OCI-LY7 (cell line): ENCODE measurements around the gene CASKIN1. TPM values are rescaled to one million over a fixed set of nuclear protein-coding genes. Genes with fewer than 3 reads are reported as not detected.

Source experiments
- BruUV-seq: library from RNA; stranded (reverse); fragments of 400-500 nt; replicated peaks from 2 replicates; lab custom pipeline; 2021; lab: Mats Ljungman, UMichigan
- CTCF ChIA-PET: fragments of 300-600 bp; sonication (Branson Sonifier 250); formaldehyde crosslinking; loops from one replicate; lab custom pipeline; 2022; ENCODE audit warnings: antibody characterized with exemption; ENCODE audit not compliant: unreplicated experiment; lab: Charles Lee
- POLR2A ChIA-PET: fragments of 300-600 bp; sonication (Branson Sonifier 250); formaldehyde crosslinking; loops from one replicate; lab custom pipeline; 2022; ENCODE audit warnings: antibody characterized with exemption; lab: Charles Lee
- DNase-seq: peaks from one replicate; pipeline ENCODE4 v3.0.0-alpha.2; 2015; ENCODE audit warnings: low spot score
- H2AFZ ChIP-seq: fragments of 200-600 bp; sonication (generic), shearing (Covaris generic); 2 replicates; pipeline ENCODE4 v1.6.1; 2014; ENCODE audit warnings: mild to moderate bottlenecking, antibody characterized with exemption, low read length, moderate library complexity
- H3K27ac ChIP-seq: fragments of 200-600 bp; sonication (generic); 2 replicates; pipeline ENCODE4 v1.5.1; 2014; ENCODE audit warnings: mixed run types, low read depth, mild to moderate bottlenecking, moderate library complexity, low read length, inconsistent platforms; ENCODE audit not compliant: poor library complexity, severe bottlenecking
- H3K36me3 ChIP-seq: fragments of 200-600 bp; sonication (generic); 2 replicates; pipeline ENCODE4 v1.6.1; 2014; ENCODE audit warnings: mild to moderate bottlenecking, antibody characterized with exemption, low read length, moderate library complexity, mixed read lengths; ENCODE audit not compliant: insufficient read depth
- H3K4me1 ChIP-seq: fragments of 200-600 bp; sonication (generic); 2 replicates; pipeline ENCODE4 v1.5.1; 2014; ENCODE audit warnings: mild to moderate bottlenecking, low read length; ENCODE audit not compliant: insufficient read depth, poor library complexity, severe bottlenecking
- H3K4me2 ChIP-seq: fragments of 200-600 bp; sonication (generic); 2 replicates; pipeline ENCODE4 v1.6.1; 2014; ENCODE audit warnings: mild to moderate bottlenecking, low read length
- H3K4me3 ChIP-seq: fragments of 200-600 bp; sonication (generic); 2 replicates; pipeline ENCODE4 v1.5.1; 2014; ENCODE audit warnings: mild to moderate bottlenecking, low read depth, low read length; ENCODE audit not compliant: poor library complexity, severe bottlenecking
- H3K79me2 ChIP-seq: fragments of 200-600 bp; sonication (generic); 2 replicates; pipeline ENCODE4 v1.6.1; 2016; ENCODE audit warnings: low read depth, mild to moderate bottlenecking, low read length, moderate library complexity, mixed read lengths; ENCODE audit not compliant: insufficient read depth
- H3K9me2 ChIP-seq: fragments of 200-600 bp; sonication (generic); 2 replicates; pipeline ENCODE4 v1.6.1; 2016; ENCODE audit warnings: mild to moderate bottlenecking, low read length, mixed read lengths; ENCODE audit not compliant: insufficient read depth
- H3K9me3 ChIP-seq: fragments of 200-600 bp; sonication (generic); 2 replicates; pipeline ENCODE4 v1.6.1; 2014; ENCODE audit warnings: mild to moderate bottlenecking, mixed run types, low read length, mixed read lengths
- H4K20me1 ChIP-seq: fragments of 200-600 bp; sonication (generic); 2 replicates; pipeline ENCODE4 v1.6.1; 2014; ENCODE audit warnings: mild to moderate bottlenecking, antibody characterized with exemption, low read length, moderate library complexity, mixed read lengths; ENCODE audit not compliant: insufficient read depth
- EZH2phosphoT487 ChIP-seq: fragments of 200-600 bp; sonication (generic); IDR thresholded peaks from 2 replicates; pipeline ENCODE4 v1.6.1; 2018; ENCODE audit warnings: low read depth, borderline replicate concordance, mild to moderate bottlenecking, mixed run types, antibody characterized with exemption, low read length, moderate library complexity, mixed read lengths
- intact Hi-C: fragments of 100-400 bp; cut with micrococcal nuclease; formaldehyde crosslinking; loops from one replicate; pipeline ENCODE4 v1.10.0; 2022; ENCODE audit not compliant: unreplicated experiment
- total RNA-seq, 2 experiments: library from RNA; depleted of rRNA in 1 of 2; stranded (reverse); fragments of >200 nt in 1 of 2; shearing (Covaris generic) in 1 of 2; gene quantifications; 2 replicates each; pipeline ENCODE4 v1.2.3, GENCODE V29; 2014 to 2022
- TF ChIP-seq, protein P1 (sequence below): fragments of 200-600 bp; sonication (generic); conservative IDR thresholded peaks from 2 replicates; pipeline ENCODE4 v1.5.1; 2014; ENCODE audit warnings: mild to moderate bottlenecking, antibody characterized with exemption, low read length, moderate library complexity, mixed read lengths

CASKIN1 gene
- total RNA-seq, 2 experiments from 2014 or later, result 0.06 to 0.09 TPM

DNA sequence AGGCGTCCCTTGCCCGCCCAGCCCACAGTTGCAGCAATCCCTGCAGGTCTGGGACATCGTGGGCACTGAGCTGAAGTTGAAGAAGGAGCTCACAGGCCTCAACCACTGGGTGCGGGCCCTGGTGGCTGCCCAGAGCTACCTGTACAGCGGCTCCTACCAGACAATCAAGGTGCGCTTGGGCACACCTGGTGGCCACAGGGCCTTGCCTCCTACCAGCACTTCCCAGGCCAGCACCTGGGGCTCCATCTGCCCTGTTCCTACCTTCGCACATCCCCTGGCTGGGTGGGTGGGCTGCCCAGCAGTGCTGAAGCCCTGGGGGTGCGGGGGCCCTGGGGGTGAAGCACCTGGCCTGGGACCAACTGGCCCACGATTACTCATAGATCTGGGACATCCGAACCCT lies 21.0 kb downstream of the CASKIN1 start:
- Histone ChIP-seq H3K79me2 (no peaks in the 10 kb centered on the region), H2AFZ (no peak overlapping the region), H3K4me2 (no peak overlapping the region), H3K4me3 (no peak overlapping the region), H3K27ac (no peak overlapping the region), H3K4me1 (no peaks in the 10 kb centered on the region), H4K20me1 (no peaks in the 10 kb centered on the region), H3K9me3 (no peaks in the 10 kb centered on the region), H3K9me2 (no peaks in the 10 kb centered on the region), H3K36me3 (peaks cover 60% of the 10 kb centered on the region)
- no peak for TF ChIP-seq EZH2phosphoT487
- TF ChIP-seq, protein P1, sequence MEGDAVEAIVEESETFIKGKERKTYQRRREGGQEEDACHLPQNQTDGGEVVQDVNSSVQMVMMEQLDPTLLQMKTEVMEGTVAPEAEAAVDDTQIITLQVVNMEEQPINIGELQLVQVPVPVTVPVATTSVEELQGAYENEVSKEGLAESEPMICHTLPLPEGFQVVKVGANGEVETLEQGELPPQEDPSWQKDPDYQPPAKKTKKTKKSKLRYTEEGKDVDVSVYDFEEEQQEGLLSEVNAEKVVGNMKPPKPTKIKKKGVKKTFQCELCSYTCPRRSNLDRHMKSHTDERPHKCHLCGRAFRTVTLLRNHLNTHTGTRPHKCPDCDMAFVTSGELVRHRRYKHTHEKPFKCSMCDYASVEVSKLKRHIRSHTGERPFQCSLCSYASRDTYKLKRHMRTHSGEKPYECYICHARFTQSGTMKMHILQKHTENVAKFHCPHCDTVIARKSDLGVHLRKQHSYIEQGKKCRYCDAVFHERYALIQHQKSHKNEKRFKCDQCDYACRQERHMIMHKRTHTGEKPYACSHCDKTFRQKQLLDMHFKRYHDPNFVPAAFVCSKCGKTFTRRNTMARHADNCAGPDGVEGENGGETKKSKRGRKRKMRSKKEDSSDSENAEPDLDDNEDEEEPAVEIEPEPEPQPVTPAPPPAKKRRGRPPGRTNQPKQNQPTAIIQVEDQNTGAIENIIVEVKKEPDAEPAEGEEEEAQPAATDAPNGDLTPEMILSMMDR, result no peak
- DNase-seq, result no peak
- BruUV-seq, result no TSS peak
- ChIA-PET POLR2A (no interaction called here), CTCF (no interaction called here)
- intact Hi-C loops, result no loop called here

- Histone ChIP-seq H3K9me2 (no peaks in the 10 kb centered on the region), H4K20me1 (no peaks in the 10 kb centered on the region), H3K9me3 (no peaks in the 10 kb centered on the region), H3K4me2 (no peak overlapping the region), H3K4me3 (no peak overlapping the region), H3K4me1 (no peaks in the 10 kb centered on the region), H3K79me2 (no peaks in the 10 kb centered on the region), H3K36me3 (peaks cover 60% of the 10 kb centered on the region), H2AFZ (no peak overlapping the region), H3K27ac (no peak overlapping the region)
- no peak for TF ChIP-seq EZH2phosphoT487
- TF ChIP-seq, protein P1, result no peak
- intact Hi-C loops, result no loop called here
- BruUV-seq, result no TSS peak
- ChIA-PET CTCF (no interaction called here), POLR2A (no interaction called here)
- DNase-seq, result no peak
Observed at GRCh38 chr16:2174396-2175131, 21.8 kb downstream of the CASKIN1 start.

DNA sequence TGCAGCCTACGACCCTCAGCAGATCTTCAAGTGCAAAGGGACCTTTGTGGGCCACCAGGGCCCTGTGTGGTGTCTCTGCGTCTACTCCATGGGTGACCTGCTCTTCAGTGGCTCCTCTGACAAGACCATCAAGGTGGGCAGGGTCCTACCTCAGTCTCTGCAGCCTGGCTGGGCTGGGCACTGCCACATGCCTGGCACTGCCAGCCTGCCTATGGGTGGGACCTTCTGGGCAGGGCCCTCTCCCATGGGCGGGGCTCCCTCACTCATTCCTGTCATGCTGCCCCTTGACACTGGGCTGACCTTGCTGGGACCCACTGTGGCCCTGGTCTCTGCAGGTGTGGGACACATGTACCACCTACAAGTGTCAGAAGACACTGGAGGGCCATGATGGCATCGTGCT lies 22.5 kb downstream of the CASKIN1 start:
- no peak overlapping the region for H3K4me3 ChIP-seq
- no peaks in the 10 kb centered on the region for H3K9me2 ChIP-seq
- CTCF ChIA-PET, result no interaction called here
- POLR2A ChIA-PET, result no interaction called here
- H3K27ac ChIP-seq, result no peak overlapping the region
- no peak overlapping the region for H2AFZ ChIP-seq
- H3K79me2 ChIP-seq, result no peaks in the 10 kb centered on the region
- DNase-seq, result no peak
- peaks cover 56% of the 10 kb centered on the region for H3K36me3 ChIP-seq
- H3K4me1 ChIP-seq, result no peaks in the 10 kb centered on the region
- no peaks in the 10 kb centered on the region for H3K9me3 ChIP-seq
- H4K20me1 ChIP-seq, result no peaks in the 10 kb centered on the region
- no peak for TF ChIP-seq EZH2phosphoT487
- TF ChIP-seq, protein P1, result no peak
- BruUV-seq, result no TSS peak
- intact Hi-C loops, result no loop called here
- no peak overlapping the region for H3K4me2 ChIP-seq
